ENCODE results near the gene SRPK2. TPM values are rescaled to one million over a fixed set of nuclear protein-coding genes. Genes with fewer than 3 reads are reported as not detected.

The SRPK2 gene
- total and polyA plus RNA-seq, 12 donors: 10.5 to 40.4 (median 35.1) TPM

- TF ChIP-seq CTCF (IDR thresholded peaks at IDR 0.05): no peak
- no peaks in the 10 kb centered on the region for H3K36me3 ChIP-seq
- no peak overlapping the region for H3K4me3 ChIP-seq
- intact Hi-C loops (cut with DNase I): no loop called here
- peaks cover 0 to 23% (median 9%) of the 10 kb centered on the region in 9 donors for H3K4me1 ChIP-seq
- H3K27me3 ChIP-seq: no peaks in the 10 kb centered on the region
- DNase-seq (no peak), ATAC-seq (no peak)
- 88 to 94% methylated on average over 3 of the region's 3 CpGs for WGBS, 2 donors
- H3K27ac ChIP-seq: no peak overlapping the region
- no peaks in the 10 kb centered on the region for H3K9me3 ChIP-seq
Measured at GRCh38 chr7:105286441-105286840, 102.3 kb downstream of the SRPK2 start.

GRCh38 chr7:105285118-105285874, 103.4 kb downstream of the SRPK2 start:
- 92 to 93% methylated on average over 12 of the region's 12 CpGs for WGBS, 2 donors
- H3K4me1 ChIP-seq: peaks cover 0 to 23% (median 9%) of the 10 kb centered on the region in 9 donors

GRCh38 chr7:105284014-105284413, 104.7 kb downstream of the SRPK2 start:
- TF ChIP-seq CTCF (IDR thresholded peaks at IDR 0.05): no peak
- H3K9me3 ChIP-seq: no peaks in the 10 kb centered on the region
- no peak overlapping the region for H3K27ac ChIP-seq
- DNase-seq (no peak), ATAC-seq (no peak)
- H3K27me3 ChIP-seq: no peaks in the 10 kb centered on the region
- H3K36me3 ChIP-seq: no peaks in the 10 kb centered on the region
- H3K4me1 ChIP-seq: peaks cover 0 to 28% (median 11%) of the 10 kb centered on the region in 9 donors
- 73 to 79% methylated on average over 6 of the region's 6 CpGs for WGBS, 2 donors
- intact Hi-C loops (cut with DNase I): no loop called here
- H3K4me3 ChIP-seq: no peak overlapping the region

More at GRCh38 chr7:105285118-105285874, 103.4 kb downstream of the SRPK2 start:
- no peaks in the 10 kb centered on the region for H3K9me3 ChIP-seq
- DNase-seq: no peak
- no peak overlapping the region for H3K27ac ChIP-seq
- no peak overlapping the region for H3K4me3 ChIP-seq
- H3K27me3 ChIP-seq: no peaks in the 10 kb centered on the region
- ATAC-seq: no peak
- no peaks in the 10 kb centered on the region for H3K36me3 ChIP-seq
- no peak for TF ChIP-seq CTCF (IDR thresholded peaks at IDR 0.05)
- intact Hi-C loops (cut with DNase I): no loop called here

- WGBS, 2 donors: 73 to 76% methylated on average over 2 of the region's 2 CpGs
- Histone ChIP-seq H3K4me3 (no peak overlapping the region), H3K36me3 (no peaks in the 10 kb centered on the region), H3K27me3 (no peaks in the 10 kb centered on the region), H3K27ac (peak overlapping the region in 1 of 10 donors; percentile 17), H3K4me1 (peaks cover 0 to 30% (median 12%) of the 10 kb centered on the region in 9 donors), H3K9me3 (no peaks in the 10 kb centered on the region)
- no peak for TF ChIP-seq CTCF (IDR thresholded peaks at IDR 0.05)
- ATAC-seq: no peak
- intact Hi-C loops (cut with DNase I): no loop called here
- no peak for DNase-seq
Measured at GRCh38 chr7:105281966-105282365, 106.8 kb downstream of the SRPK2 start.

Data from heart right ventricle (tissue), 16 donors.